HG02938 (cell line): ENCODE results near the gene ADSS1.

ENCODE experiments used
- ATAC-seq: cut with Tn5 transposase; IDR thresholded peaks from one replicate; pipeline ENCODE4 v1.9.1; 2021; ENCODE audit warnings: mild to moderate bottlenecking, moderate library complexity; ENCODE audit not compliant: unreplicated experiment

The ADSS1 gene

GRCh38 chr14:104791425-104791824 is 67.4 kb downstream of the ADSS1 start:
- ATAC-seq, result no peak

GRCh38 chr14:104792101-104792884 is 68.3 kb downstream of the ADSS1 start:
- no peak for ATAC-seq

GRCh38 chr14:104792945-104793702 is 69.1 kb downstream of the ADSS1 start:
- ATAC-seq, result no peak

GRCh38 chr14:104793703-104793959 is 69.6 kb downstream of the ADSS1 start:
- ATAC-seq, result no peak

GRCh38 chr14:104794099-104794498 is 70.1 kb downstream of the ADSS1 start:
- no peak for ATAC-seq

GRCh38 chr14:104794631-104794992 is 70.6 kb downstream of the ADSS1 start:
- ATAC-seq, result no peak

GRCh38 chr14:104794993-104795780 is 71.2 kb downstream of the ADSS1 start, which contains the start of gene AKT1:
Gene AKT1, minus strand, starts transcription at chr14:104795748. Its CDS starts 3,105 bp downstream, at chr14:104792643.
- ATAC-seq, result no peak

- ATAC-seq, result no peak
Measured at GRCh38 chr14:104795781-104796686, 72.0 kb downstream of the ADSS1 start.

- ATAC-seq, result no peak
Measured at GRCh38 chr14:104796687-104797081, 72.7 kb downstream of the ADSS1 start.
